GM21367 (cell line): ENCODE data around the gene MIGA2.
"Not testable (repeated sequence)": the region's sequence is repeated elsewhere in the genome, so short reads cannot be mapped to it uniquely, and the experiment has no call there.

Source experiments
- ATAC-seq: cut with Tn5 transposase; IDR thresholded peaks from one replicate; pipeline ENCODE4 v1.9.1; 2021; ENCODE audit not compliant: unreplicated experiment

Gene MIGA2

GRCh38 chr9:129097671-129098306 is 61.4 kb downstream of the MIGA2 start:
- no peak for ATAC-seq

GRCh38 chr9:129098328-129098727 is 61.9 kb downstream of the MIGA2 start:
- ATAC-seq: no peak

- ATAC-seq: no peak
These were observed 64.2 kb downstream of the MIGA2 start for GRCh38 chr9:129100383-129101169.

GRCh38 chr9:129101279-129101678 is 64.9 kb downstream of the MIGA2 start:
- ATAC-seq: no peak

- ATAC-seq: no peak
These were observed 65.7 kb downstream of the MIGA2 start for GRCh38 chr9:129102095-129102525.

- no peak for ATAC-seq
These were observed 66.6 kb downstream of the MIGA2 start for GRCh38 chr9:129102791-129103594.

GRCh38 chr9:129103595-129103965 is 67.2 kb downstream of the MIGA2 start:
- no peak for ATAC-seq

- ATAC-seq: no peak
These were observed 67.6 kb downstream of the MIGA2 start for GRCh38 chr9:129104051-129104450.

- ATAC-seq: no peak
These were observed 69.7 kb downstream of the MIGA2 start for GRCh38 chr9:129105857-129106694.

- ATAC-seq: no peak
These were observed 71.2 kb downstream of the MIGA2 start for GRCh38 chr9:129107651-129108050.

GRCh38 chr9:129108083-129108804 is 71.8 kb downstream of the MIGA2 start:
- ATAC-seq: no peak

GRCh38 chr9:129108805-129109536 is 72.5 kb downstream of the MIGA2 start:
- ATAC-seq: no peak

GRCh38 chr9:129109537-129109903 is 73.1 kb downstream of the MIGA2 start:
- ATAC-seq: no peak

GRCh38 chr9:129109952-129110739 is 73.7 kb downstream of the MIGA2 start:
- no peak for ATAC-seq

- ATAC-seq: peak; percentile 56
These were observed 74.5 kb downstream of the MIGA2 start, which contains the start of the genes CRAT and PTPA for GRCh38 chr9:129110740-129111527. Gene CRAT (minus strand): TSS chr9:129110793. CDS start chr9:129110509, 284 bp downstream. Gene PTPA (plus strand): TSS chr9:129111415. CDS start chr9:129111601, 186 bp downstream.

GRCh38 chr9:129111528-129112151 is 75.2 kb downstream of the MIGA2 start:
- peak; percentile 10 for ATAC-seq

- ATAC-seq: not testable (repeated sequence)
These were observed 76.1 kb downstream of the MIGA2 start for GRCh38 chr9:129112526-129112925.
